CD4-positive, alpha-beta T cell (primary cell): ENCODE results near the gene UQCR10. TPM values are rescaled to one million over a fixed set of nuclear protein-coding genes. Genes with fewer than 3 reads are reported as not detected.
"Not testable (repeated sequence)": the region's sequence is repeated elsewhere in the genome, so short reads cannot be mapped to it uniquely, and the experiment has no call there.

Experiments used
- ATAC-seq: fragments of 200-7000 bp; cut with Tn5 transposase; one replicate; pipeline ENCODE4 v1.10.0; 2022; ENCODE audit warnings: mild to moderate bottlenecking; ENCODE audit not compliant: poor library complexity
- CTCF ChIA-PET: fragments of 350-600 bp; sonication (Branson Sonifier 250); formaldehyde crosslinking; loops from one replicate; lab custom pipeline; 2021; ENCODE audit warnings: antibody characterized with exemption, inconsistent platforms; lab: Charles Lee
- POLR2A ChIA-PET: fragments of 350-600 bp; sonication (Branson Sonifier 250); formaldehyde crosslinking; loops from one replicate; lab custom pipeline; 2021; ENCODE audit warnings: antibody characterized with exemption, inconsistent platforms; lab: Charles Lee
- DNase-seq, 14 experiments: peaks; one replicate each; pipeline ENCODE4 v3.0.0-alpha.2; 2013 to 2020; ENCODE audit warnings: mixed read lengths in 2 of 14
- H3K27ac ChIP-seq, 2 donors: one replicate each; pipeline versions ENCODE4 v1.5.1 to v1.7.0; 2013; ENCODE audit warnings: low read length in 2 of 2, low read depth in 1 of 2, mild to moderate bottlenecking in 1 of 2
- H3K27me3 ChIP-seq, 2 experiments: 1 replicate in 1 of 2; 2 replicates in 1 of 2; pipeline versions ENCODE4 v1.6.1 to v1.7.0; 2013; ENCODE audit warnings: low read length in 2 of 2, control low read depth in 1 of 2, mild to moderate bottlenecking in 1 of 2, moderate library complexity in 1 of 2; ENCODE audit not compliant: insufficient read depth in 2 of 2, control insufficient read depth in 1 of 2
- H3K36me3 ChIP-seq: one replicate; pipeline ENCODE4 v1.6.1; 2013; ENCODE audit warnings: low read length, control low read depth; ENCODE audit not compliant: insufficient read depth
- H3K4me1 ChIP-seq: one replicate; pipeline ENCODE4 v1.6.1; 2013; ENCODE audit warnings: low read length, control low read depth; ENCODE audit not compliant: insufficient read depth
- H3K4me3 ChIP-seq: one replicate; pipeline ENCODE4 v1.5.1; 2013; ENCODE audit warnings: mild to moderate bottlenecking, low read length, moderate library complexity
- H3K9me3 ChIP-seq, 2 experiments: 1 replicate in 1 of 2; 2 replicates in 1 of 2; pipeline versions ENCODE4 v1.6.1 to v1.7.0; 2013; ENCODE audit warnings: low read length in 2 of 2, mild to moderate bottlenecking in 2 of 2, control low read depth in 1 of 2, moderate library complexity in 1 of 2; ENCODE audit not compliant: control insufficient read depth in 1 of 2, insufficient read depth in 1 of 2
- H3K27ac Mint-ChIP-seq: one replicate; pipeline ENCODE4 v1.8.0; 2020; ENCODE audit warnings: mixed read lengths
- H3K27me3 Mint-ChIP-seq: one replicate; pipeline ENCODE4 v1.8.0; 2021; ENCODE audit warnings: mixed read lengths
- H3K36me3 Mint-ChIP-seq: one replicate; pipeline ENCODE4 v1.8.0; 2021; ENCODE audit warnings: low read depth, mixed read lengths
- H3K4me1 Mint-ChIP-seq: one replicate; pipeline ENCODE4 v1.8.0; 2021; ENCODE audit warnings: low read depth, mixed read lengths
- H3K4me3 Mint-ChIP-seq: one replicate; pipeline ENCODE4 v1.8.0; 2020; ENCODE audit warnings: mild to moderate bottlenecking, mixed read lengths
- H3K9me3 Mint-ChIP-seq: one replicate; pipeline ENCODE4 v1.8.0; 2020; ENCODE audit warnings: mixed read lengths
- CTCF ChIP-seq: fragments of 200-600 bp; IDR thresholded peaks from one replicate; pipeline ENCODE4 v1.8.0; 2022; ENCODE audit warnings: antibody characterized with exemption, mild to moderate bottlenecking
- intact Hi-C, 2 experiments: fragments of 100-400 bp; cut with DNase I in 1 of 2; cut with micrococcal nuclease in 1 of 2; formaldehyde crosslinking; loops; one replicate each; pipeline versions ENCODE4 v1.15.1 to v1.9.0; 2023 to 2025; cut with DNase I, micrococcal nuclease
- total RNA-seq, 174 experiments: library from RNA in 2 of 174; stranded (reverse) in 2 of 174; gene quantifications; one replicate each; pipeline ENCODE4 v1.2.3 and lab custom pipeline; 2021 to 2026

Gene UQCR10
- total RNA-seq, 2 experiments from 2014 or later = 19.2 to 20.3 TPM

- POLR2A ChIA-PET = interaction anchor here (1.9 kb wide), 1 partner anchor 15 kb away, joined by 8 read pairs; the partner anchor contains the start of genes UQCR10 and ZMAT5
- Histone ChIP-seq H3K9me3 (no peaks in the 10 kb centered on the region), H3K4me1 (peaks cover 18% of the 10 kb centered on the region), H3K4me3 (no peak overlapping the region), H3K36me3 (peaks cover 18% of the 10 kb centered on the region), H3K27ac (peak overlapping the region in 1 of 2 donors; percentile 23), H3K27me3 (no peaks in the 10 kb centered on the region)
- Mint-ChIP-seq H3K9me3 (no peaks in the 10 kb centered on the region), H3K4me3 (no peak overlapping the region), H3K27ac (no peak overlapping the region), H3K4me1 (peaks cover 14% of the 10 kb centered on the region), H3K36me3 (peaks cover 37% of the 10 kb centered on the region), H3K27me3 (no peaks in the 10 kb centered on the region)
- CTCF ChIA-PET = no interaction called here
- DNase-seq (no peak), ATAC-seq (no peak)
- intact Hi-C loops = no loop called here
- no peak for TF ChIP-seq CTCF
Measured at GRCh38 chr22:29751669-29752068, 15.5 kb upstream of the UQCR10 start.

- Histone ChIP-seq H3K4me3 (no peak overlapping the region), H3K27me3 (no peaks in the 10 kb centered on the region), H3K9me3 (no peaks in the 10 kb centered on the region), H3K27ac (no peak overlapping the region), H3K36me3 (no peaks in the 10 kb centered on the region), H3K4me1 (peaks cover 18% of the 10 kb centered on the region)
- POLR2A ChIA-PET = interaction anchor here (0.6 kb wide), 1 partner anchor 511 kb away, joined by 3 read pairs; no protein-coding TSS in a partner anchor
- CTCF ChIA-PET = no interaction called here
- no peak overlapping the region for H3K27ac Mint-ChIP-seq
- no peak for DNase-seq
- H3K9me3 Mint-ChIP-seq = no peaks in the 10 kb centered on the region
- peaks cover 14% of the 10 kb centered on the region for H3K4me1 Mint-ChIP-seq
- intact Hi-C loops = no loop called here
- no peak overlapping the region for H3K4me3 Mint-ChIP-seq
- peaks cover 22% of the 10 kb centered on the region for H3K36me3 Mint-ChIP-seq
- H3K27me3 Mint-ChIP-seq = no peaks in the 10 kb centered on the region
- no peak for ATAC-seq
- TF ChIP-seq CTCF = no peak
Measured at GRCh38 chr22:29753808-29754657, 13.1 kb upstream of the UQCR10 start.

- CTCF ChIA-PET, H3K4me3 ChIP-seq, intact Hi-C loops, ATAC-seq, H3K27me3 Mint-ChIP-seq, H3K27ac ChIP-seq, H3K27ac Mint-ChIP-seq, H3K27me3 ChIP-seq, H3K9me3 Mint-ChIP-seq, H3K4me3 Mint-ChIP-seq, DNase-seq, H3K9me3 ChIP-seq, H3K36me3 ChIP-seq: not testable (repeated sequence)
- Mint-ChIP-seq H3K4me1 (peaks cover 14% of the 10 kb centered on the region), H3K36me3 (peaks cover 16% of the 10 kb centered on the region)
- peaks cover 18% of the 10 kb centered on the region for H3K4me1 ChIP-seq
- POLR2A ChIA-PET = interaction anchor here (0.6 kb wide), 1 partner anchor 510 kb away, joined by 3 read pairs; no protein-coding TSS in a partner anchor
Measured at GRCh38 chr22:29754658-29755395, 12.3 kb upstream of the UQCR10 start.
